SJCRH30 (cell line): ENCODE measurements around the gene ESR1. TPM values are rescaled to one million over a fixed set of nuclear protein-coding genes. Genes with fewer than 3 reads are reported as not detected.

Source experiments
- DNase-seq, 2 experiments: peaks; one replicate each; pipeline ENCODE4 v3.0.0-alpha.2; 2015 to 2020
- H3K27ac ChIP-seq: fragments of 250-450 bp; sonication (Bioruptor Pico); 2 replicates; pipeline ENCODE4 v1.5.1; 2020; ENCODE audit warnings: mild to moderate bottlenecking, moderate library complexity
- H3K27me3 ChIP-seq: fragments of 250-450 bp; sonication (Bioruptor Pico); 2 replicates; pipeline ENCODE4 v1.5.1; 2020; ENCODE audit warnings: mild to moderate bottlenecking, moderate library complexity
- H3K36me3 ChIP-seq: fragments of 250-450 bp; sonication (Bioruptor Pico); 2 replicates; pipeline ENCODE4 v1.5.1; 2020; ENCODE audit warnings: mild to moderate bottlenecking, moderate library complexity
- H3K4me1 ChIP-seq: fragments of 250-450 bp; sonication (Bioruptor Pico); 2 replicates; pipeline ENCODE4 v1.5.1; 2020; ENCODE audit warnings: mild to moderate bottlenecking, moderate library complexity
- H3K4me3 ChIP-seq: fragments of 250-450 bp; sonication (Bioruptor Pico); 2 replicates; pipeline ENCODE4 v1.5.1; 2020; ENCODE audit warnings: mild to moderate bottlenecking, moderate library complexity
- H3K9me3 ChIP-seq: fragments of 250-450 bp; sonication (Bioruptor Pico); replicated peaks from 2 replicates; pipeline ENCODE4 v1.5.1; 2020; ENCODE audit warnings: mild to moderate bottlenecking, moderate library complexity
- total RNA-seq: library from RNA; depleted of rRNA; stranded (reverse); fragments of >200 nt; shearing (Covaris generic); gene quantifications from 2 replicates; pipeline ENCODE4 v1.2.3, GENCODE V29; 2014

Gene ESR1
- total RNA-seq, 1 experiment from 2014 or later, result not detected

DNA sequence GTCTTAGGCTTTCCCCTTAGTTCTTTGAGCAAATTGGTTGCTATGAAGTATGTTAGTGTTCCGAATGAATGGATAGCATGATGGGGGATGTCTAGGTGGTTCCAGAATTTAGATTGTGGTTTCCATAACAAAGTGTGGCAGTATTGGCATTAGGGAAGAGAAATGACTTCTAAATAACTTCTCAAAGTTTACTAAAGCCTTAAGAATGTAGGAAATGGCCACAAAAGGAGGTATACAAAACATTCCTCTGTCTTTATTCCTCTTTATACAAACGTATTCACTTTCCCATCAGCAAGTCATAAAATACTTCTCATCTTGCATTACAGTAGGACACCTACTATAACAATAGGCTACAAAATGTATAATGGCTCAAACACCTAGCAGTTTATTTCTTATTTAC, 279.6 kb downstream of the ESR1 start:
- Histone ChIP-seq H3K27ac (peak overlapping the region; percentile 36; the same call in 1 of the 2 replicates), H3K27me3 (no peaks in the 10 kb centered on the region), H3K4me3 (no peak overlapping the region), H3K36me3 (no peaks in the 10 kb centered on the region), H3K9me3 (no peaks in the 10 kb centered on the region), H3K4me1 (peaks cover 18% of the 10 kb centered on the region)
- DNase-seq, result no peak

GRCh38 chr6:152087701-152088100, 280.2 kb downstream of the ESR1 start:
- DNase-seq, result peak; percentile 41 to 75
- no peaks in the 10 kb centered on the region for H3K27me3 ChIP-seq
- peak overlapping the region; percentile 36 for H3K27ac ChIP-seq
- no peaks in the 10 kb centered on the region for H3K9me3 ChIP-seq
- no peak overlapping the region for H3K4me3 ChIP-seq
- H3K36me3 ChIP-seq, result no peaks in the 10 kb centered on the region
- peaks cover 18% of the 10 kb centered on the region for H3K4me1 ChIP-seq

GRCh38 chr6:152089992-152090391, 282.5 kb downstream of the ESR1 start:
- no peak overlapping the region for H3K4me3 ChIP-seq
- H3K9me3 ChIP-seq, result no peaks in the 10 kb centered on the region
- no peak for DNase-seq
- H3K27ac ChIP-seq, result no peak overlapping the region
- no peaks in the 10 kb centered on the region for H3K36me3 ChIP-seq
- H3K4me1 ChIP-seq, result peaks cover 24% of the 10 kb centered on the region
- H3K27me3 ChIP-seq, result no peaks in the 10 kb centered on the region

DNA sequence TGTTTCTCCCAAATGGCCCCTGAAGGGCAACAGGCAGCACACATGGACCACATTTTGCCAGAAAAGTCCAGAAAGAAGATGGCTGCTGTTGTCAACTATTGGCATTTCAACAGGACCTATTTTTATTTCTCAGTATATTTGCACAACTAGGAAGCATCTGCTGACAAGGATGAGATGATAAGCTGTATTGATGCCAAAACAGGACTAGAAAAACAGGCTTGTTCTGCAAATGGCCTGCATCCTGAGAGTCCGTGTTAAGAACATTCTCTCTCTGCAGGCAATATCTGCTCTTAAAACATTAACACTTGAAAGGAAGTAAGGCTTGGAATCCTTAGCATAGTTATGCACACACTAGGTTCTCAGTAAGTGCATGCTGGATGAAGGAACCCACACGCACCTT, 283.7 kb downstream of the ESR1 start:
- Histone ChIP-seq H3K27ac (no peak overlapping the region), H3K9me3 (no peaks in the 10 kb centered on the region), H3K27me3 (no peaks in the 10 kb centered on the region), H3K4me3 (no peak overlapping the region), H3K4me1 (peaks cover 31% of the 10 kb centered on the region), H3K36me3 (no peaks in the 10 kb centered on the region)
- DNase-seq, result no peak

DNA sequence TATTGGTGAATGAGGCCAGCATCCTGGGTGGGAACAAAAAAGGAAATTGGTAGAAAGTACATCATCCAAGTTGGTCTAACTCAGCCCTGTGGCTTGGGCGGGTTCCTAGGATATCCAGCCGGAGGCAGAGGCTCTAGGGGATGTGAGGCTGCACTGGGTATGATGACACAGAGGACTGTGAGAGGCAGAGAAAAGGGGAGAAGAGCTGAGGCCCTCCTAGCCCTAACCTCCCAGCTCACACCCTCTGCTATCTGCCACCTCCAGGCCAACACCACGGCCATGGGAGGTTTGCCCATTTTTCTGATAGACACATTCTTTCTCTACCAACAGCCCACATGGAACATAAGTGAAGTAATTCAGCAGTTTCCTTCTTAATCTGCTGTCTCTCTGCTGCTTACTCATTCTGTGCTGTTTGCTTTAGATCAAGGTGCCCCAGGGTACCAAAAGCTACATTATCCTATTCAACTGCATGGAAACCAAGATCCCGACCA, 284.4 kb downstream of the ESR1 start:
- H3K36me3 ChIP-seq, result no peaks in the 10 kb centered on the region
- no peaks in the 10 kb centered on the region for H3K27me3 ChIP-seq
- no peak overlapping the region for H3K4me3 ChIP-seq
- peaks cover 33% of the 10 kb centered on the region for H3K4me1 ChIP-seq
- DNase-seq, result no peak
- no peak overlapping the region for H3K27ac ChIP-seq
- no peaks in the 10 kb centered on the region for H3K9me3 ChIP-seq

DNA sequence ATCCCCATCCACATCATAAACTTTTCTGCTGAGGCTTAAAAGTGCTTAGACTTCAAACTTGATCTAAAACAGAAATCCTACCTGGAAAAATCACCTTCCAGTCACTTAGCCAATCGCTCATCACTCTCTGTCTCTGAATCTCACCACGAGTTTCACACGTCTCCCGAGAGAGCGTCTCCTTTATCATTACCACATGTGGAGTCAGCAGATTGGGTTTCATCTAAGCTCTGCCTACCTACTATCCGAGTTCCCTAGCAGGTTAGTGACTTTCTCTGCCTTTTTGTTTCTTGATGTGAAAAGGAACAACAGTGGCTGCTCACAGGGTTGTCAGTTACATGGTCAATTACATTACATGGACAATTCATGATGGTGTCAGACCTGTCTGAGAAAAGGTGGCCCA, 286.2 kb downstream of the ESR1 start:
- H3K36me3 ChIP-seq, result no peaks in the 10 kb centered on the region
- no peaks in the 10 kb centered on the region for H3K9me3 ChIP-seq
- no peaks in the 10 kb centered on the region for H3K27me3 ChIP-seq
- H3K4me3 ChIP-seq, result no peak overlapping the region
- peaks cover 28% of the 10 kb centered on the region for H3K4me1 ChIP-seq
- DNase-seq, result no peak
- H3K27ac ChIP-seq, result no peak overlapping the region

DNA sequence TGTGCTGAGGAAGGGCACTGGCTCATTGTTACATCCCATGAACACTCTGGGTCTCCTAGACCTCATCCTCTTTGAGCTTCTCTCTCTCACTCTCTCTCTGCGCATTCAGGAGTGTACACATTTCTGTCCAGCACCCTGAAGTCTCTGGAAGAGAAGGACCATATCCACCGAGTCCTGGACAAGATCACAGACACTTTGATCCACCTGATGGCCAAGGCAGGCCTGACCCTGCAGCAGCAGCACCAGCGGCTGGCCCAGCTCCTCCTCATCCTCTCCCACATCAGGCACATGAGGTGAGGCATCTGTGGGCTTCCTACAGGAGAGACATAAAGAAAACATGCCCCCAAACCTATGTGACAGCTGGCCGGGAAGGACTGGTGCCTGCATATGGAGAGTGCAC, 286.8 kb downstream of the ESR1 start:
- H3K9me3 ChIP-seq, result no peaks in the 10 kb centered on the region
- no peak overlapping the region for H3K4me3 ChIP-seq
- H3K27ac ChIP-seq, result no peak overlapping the region
- H3K36me3 ChIP-seq, result no peaks in the 10 kb centered on the region
- peaks cover 33% of the 10 kb centered on the region for H3K4me1 ChIP-seq
- H3K27me3 ChIP-seq, result no peaks in the 10 kb centered on the region
- no peak for DNase-seq

- Histone ChIP-seq H3K4me3 (no peak overlapping the region), H3K36me3 (no peaks in the 10 kb centered on the region), H3K27ac (no peak overlapping the region), H3K9me3 (no peaks in the 10 kb centered on the region), H3K27me3 (no peaks in the 10 kb centered on the region), H3K4me1 (peaks cover 40% of the 10 kb centered on the region)
- peak; percentile 73 to 77 for DNase-seq
Measured at GRCh38 chr6:152094992-152095592, 287.6 kb downstream of the ESR1 start.

DNA sequence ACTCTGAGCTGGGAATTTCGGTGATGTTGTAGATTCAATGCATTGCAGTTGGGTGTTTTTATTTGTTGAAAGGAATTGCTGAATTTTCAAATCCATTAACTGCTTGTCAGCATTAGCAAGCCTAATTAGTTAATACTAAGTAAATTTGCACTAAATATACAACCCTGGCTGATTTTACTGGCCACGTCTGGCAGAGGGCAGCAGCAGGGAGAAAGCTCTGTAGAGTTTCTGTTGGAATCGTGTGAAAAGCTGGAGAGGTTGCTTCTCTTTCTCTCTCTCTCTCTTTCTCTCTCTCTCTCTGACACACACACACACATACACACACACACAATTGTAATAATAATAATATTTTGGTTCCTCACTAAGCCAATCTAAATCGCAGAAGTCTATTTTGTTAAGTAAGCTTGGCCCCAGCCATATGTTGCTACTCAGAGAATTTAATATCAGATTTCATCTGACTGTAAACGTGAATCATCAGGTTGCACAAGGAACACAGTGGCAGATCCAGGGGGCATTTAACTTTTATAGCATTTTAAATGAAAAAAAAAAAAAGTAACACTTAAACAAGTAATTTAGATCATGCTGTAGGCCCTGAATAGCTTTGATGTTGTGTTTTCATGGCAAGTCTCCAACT, 289.5 kb downstream of the ESR1 start:
- no peaks in the 10 kb centered on the region for H3K36me3 ChIP-seq
- H3K4me3 ChIP-seq, result no peak overlapping the region
- peaks cover 51% of the 10 kb centered on the region for H3K4me1 ChIP-seq
- no peak overlapping the region for H3K27ac ChIP-seq
- H3K27me3 ChIP-seq, result no peaks in the 10 kb centered on the region
- peak in 1 of 2 experiments; percentile 35 for DNase-seq
- H3K9me3 ChIP-seq, result no peaks in the 10 kb centered on the region

DNA sequence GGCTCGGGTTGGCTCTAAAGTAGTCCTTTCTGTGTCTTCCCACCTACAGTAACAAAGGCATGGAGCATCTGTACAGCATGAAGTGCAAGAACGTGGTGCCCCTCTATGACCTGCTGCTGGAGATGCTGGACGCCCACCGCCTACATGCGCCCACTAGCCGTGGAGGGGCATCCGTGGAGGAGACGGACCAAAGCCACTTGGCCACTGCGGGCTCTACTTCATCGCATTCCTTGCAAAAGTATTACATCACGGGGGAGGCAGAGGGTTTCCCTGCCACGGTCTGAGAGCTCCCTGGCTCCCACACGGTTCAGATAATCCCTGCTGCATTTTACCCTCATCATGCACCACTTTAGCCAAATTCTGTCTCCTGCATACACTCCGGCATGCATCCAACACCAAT, 291.2 kb downstream of the ESR1 start:
- H3K4me3 ChIP-seq, result no peak overlapping the region
- no peaks in the 10 kb centered on the region for H3K27me3 ChIP-seq
- no peak for DNase-seq
- H3K4me1 ChIP-seq, result peaks cover 51% of the 10 kb centered on the region
- no peak overlapping the region for H3K27ac ChIP-seq
- H3K9me3 ChIP-seq, result no peaks in the 10 kb centered on the region
- no peaks in the 10 kb centered on the region for H3K36me3 ChIP-seq

DNA sequence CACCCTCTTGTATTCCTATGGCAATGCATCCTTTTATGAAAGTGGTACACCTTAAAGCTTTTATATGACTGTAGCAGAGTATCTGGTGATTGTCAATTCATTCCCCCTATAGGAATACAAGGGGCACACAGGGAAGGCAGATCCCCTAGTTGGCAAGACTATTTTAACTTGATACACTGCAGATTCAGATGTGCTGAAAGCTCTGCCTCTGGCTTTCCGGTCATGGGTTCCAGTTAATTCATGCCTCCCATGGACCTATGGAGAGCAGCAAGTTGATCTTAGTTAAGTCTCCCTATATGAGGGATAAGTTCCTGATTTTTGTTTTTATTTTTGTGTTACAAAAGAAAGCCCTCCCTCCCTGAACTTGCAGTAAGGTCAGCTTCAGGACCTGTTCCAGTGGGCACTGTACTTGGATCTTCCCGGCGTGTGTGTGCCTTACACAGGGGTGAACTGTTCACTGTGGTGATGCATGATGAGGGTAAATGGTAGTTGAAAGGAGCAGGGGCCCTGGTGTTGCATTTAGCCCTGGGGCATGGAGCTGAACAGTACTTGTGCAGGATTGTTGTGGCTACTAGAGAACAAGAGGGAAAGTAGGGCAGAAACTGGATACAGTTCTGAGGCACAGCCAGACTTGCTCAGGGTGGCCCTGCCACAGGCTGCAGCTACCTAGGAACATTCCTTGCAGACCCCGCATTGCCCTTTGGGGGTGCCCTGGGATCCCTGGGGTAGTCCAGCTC, 292.1 kb downstream of the ESR1 start:
- H3K36me3 ChIP-seq, result no peaks in the 10 kb centered on the region
- H3K9me3 ChIP-seq, result no peaks in the 10 kb centered on the region
- DNase-seq, result no peak
- peaks cover 49% of the 10 kb centered on the region for H3K4me1 ChIP-seq
- H3K4me3 ChIP-seq, result no peak overlapping the region
- H3K27me3 ChIP-seq, result no peaks in the 10 kb centered on the region
- H3K27ac ChIP-seq, result peak overlapping the region; percentile 70

DNA sequence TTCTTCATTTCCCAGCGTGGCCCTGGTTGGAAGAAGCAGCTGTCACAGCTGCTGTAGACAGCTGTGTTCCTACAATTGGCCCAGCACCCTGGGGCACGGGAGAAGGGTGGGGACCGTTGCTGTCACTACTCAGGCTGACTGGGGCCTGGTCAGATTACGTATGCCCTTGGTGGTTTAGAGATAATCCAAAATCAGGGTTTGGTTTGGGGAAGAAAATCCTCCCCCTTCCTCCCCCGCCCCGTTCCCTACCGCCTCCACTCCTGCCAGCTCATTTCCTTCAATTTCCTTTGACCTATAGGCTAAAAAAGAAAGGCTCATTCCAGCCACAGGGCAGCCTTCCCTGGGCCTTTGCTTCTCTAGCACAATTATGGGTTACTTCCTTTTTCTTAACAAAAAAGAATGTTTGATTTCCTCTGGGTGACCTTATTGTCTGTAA, 292.7 kb downstream of the ESR1 start:
- DNase-seq, result peak; percentile 95 to 97
- H3K9me3 ChIP-seq, result no peaks in the 10 kb centered on the region
- peak overlapping the region; percentile 22; the same call in 1 of the 2 replicates for H3K4me3 ChIP-seq
- no peaks in the 10 kb centered on the region for H3K27me3 ChIP-seq
- H3K27ac ChIP-seq, result peak overlapping the region; percentile 70
- H3K36me3 ChIP-seq, result no peaks in the 10 kb centered on the region
- H3K4me1 ChIP-seq, result peaks cover 43% of the 10 kb centered on the region

GRCh38 chr6:152107973-152108372, 300.5 kb downstream of the ESR1 start:
- Histone ChIP-seq H3K4me3 (no peak overlapping the region), H3K4me1 (peaks cover 11% of the 10 kb centered on the region; the same call in 1 of the 2 replicates), H3K9me3 (no peaks in the 10 kb centered on the region), H3K27me3 (no peaks in the 10 kb centered on the region), H3K36me3 (no peaks in the 10 kb centered on the region), H3K27ac (no peak overlapping the region)
- no peak for DNase-seq

DNA sequence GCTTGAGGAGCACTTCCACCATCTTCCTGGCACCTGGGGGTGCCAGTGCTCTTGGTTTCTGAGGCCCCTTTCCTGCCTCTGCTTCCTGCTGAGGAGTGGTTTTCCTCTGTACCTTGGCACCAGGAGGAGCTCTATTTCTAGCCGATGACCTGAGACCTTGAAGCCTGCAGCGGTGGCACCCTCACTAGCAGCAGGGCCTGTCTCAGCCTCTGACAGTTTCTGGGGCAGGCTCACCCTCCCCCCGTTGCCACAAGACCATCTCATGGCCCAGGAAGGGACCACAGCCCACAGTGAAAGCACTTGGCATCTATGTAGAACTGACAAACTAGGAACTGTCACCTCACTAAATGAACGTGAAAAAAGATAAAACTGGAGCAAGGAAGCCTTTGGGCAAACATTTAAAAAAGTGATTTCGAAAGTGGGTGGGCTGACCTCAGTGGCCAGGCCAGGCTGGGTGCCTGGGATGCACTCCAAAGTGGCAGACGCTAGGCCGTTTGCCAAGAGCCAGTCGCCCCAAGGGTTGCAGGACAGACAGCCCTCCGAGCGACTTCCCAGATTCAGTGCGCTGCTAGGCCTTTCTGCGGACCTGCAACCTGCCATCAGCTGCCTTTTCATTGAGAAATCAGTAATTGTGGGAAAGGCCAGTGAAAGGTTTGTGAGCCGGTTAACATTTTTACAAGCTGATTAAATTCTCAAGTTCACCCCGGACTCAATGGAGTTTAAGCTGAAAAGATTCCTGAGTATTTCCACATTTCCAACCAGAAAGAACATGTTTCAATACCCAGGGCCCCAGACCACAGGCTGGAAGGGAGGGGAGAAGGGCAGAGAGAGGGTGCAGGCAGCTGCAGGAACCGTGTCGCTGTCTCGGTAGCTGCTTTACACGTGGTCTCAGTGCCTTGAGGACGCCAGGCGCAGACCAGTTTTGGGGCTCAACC, 303.7 kb downstream of the ESR1 start:
- H3K36me3 ChIP-seq, result no peaks in the 10 kb centered on the region
- peaks cover 11% of the 10 kb centered on the region; the same call in 1 of the 2 replicates for H3K4me1 ChIP-seq
- H3K27ac ChIP-seq, result no peak overlapping the region
- DNase-seq, result peak in 1 of 2 experiments; percentile 36
- H3K27me3 ChIP-seq, result no peaks in the 10 kb centered on the region
- no peak overlapping the region for H3K4me3 ChIP-seq
- H3K9me3 ChIP-seq, result no peaks in the 10 kb centered on the region
